DND-41 (cell line): Measurements from ENCODE around the gene FEM1C.

Experiments
- CTCF ChIP-seq: IDR thresholded peaks from 2 replicates; pipeline ENCODE4 v1.5.1; 2012; ENCODE audit warnings: borderline replicate concordance, low read length, moderate library complexity, mild to moderate bottlenecking; ENCODE audit not compliant: poor library complexity, severe bottlenecking; ENCODE audit errors: extremely low read depth
- EZH2 ChIP-seq: IDR thresholded peaks from 3 replicates; pipeline ENCODE4 v1.6.1; 2012; ENCODE audit warnings: borderline replicate concordance, low read depth, mild to moderate bottlenecking, moderate library complexity, low read length, inconsistent platforms; ENCODE audit not compliant: severe bottlenecking

GRCh38 chr5:115583474-115583873 lies 38.9 kb upstream of the FEM1C start:
- TF ChIP-seq CTCF (no peak), EZH2 (no peak)
